ENCODE data around the gene MRC2.

Gene MRC2

GRCh38 chr17:62739645-62740388 lies 112.3 kb downstream of the MRC2 start:
- no peaks in the 10 kb centered on the region for H3K9me3 ChIP-seq (ENCODE audit: control insufficient read depth, insufficient read depth, low read length)
- peaks cover 19% of the 10 kb centered on the region for H3K4me1 ChIP-seq (ENCODE audit: insufficient read depth, low read length)

GRCh38 chr17:62741290-62741689 lies 113.8 kb downstream of the MRC2 start:
- H3K9ac ChIP-seq (ENCODE audit: low read depth, low read length): no peak overlapping the region
- H3K4me1 ChIP-seq (ENCODE audit: insufficient read depth, low read length): peaks cover 9% of the 10 kb centered on the region; the same call in 1 of the 2 replicates
- H3K36me3 ChIP-seq (ENCODE audit: insufficient read depth, low read length): no peaks in the 10 kb centered on the region
- no peaks in the 10 kb centered on the region for H3K9me3 ChIP-seq (ENCODE audit: control insufficient read depth, insufficient read depth, low read length)

More at GRCh38 chr17:62739645-62740388, 112.3 kb downstream of the MRC2 start:
- Histone ChIP-seq H3K36me3 (ENCODE audit: insufficient read depth, low read length) (no peaks in the 10 kb centered on the region), H3K9ac (ENCODE audit: low read depth, low read length) (no peak overlapping the region)
